ENCODE data around the gene SRSF3. TPM values are rescaled to one million over a fixed set of nuclear protein-coding genes. Genes with fewer than 3 reads are reported as not detected.

SRSF3 gene
- total RNA-seq, 1 experiment from 2014 or later = 954 TPM

DNA sequence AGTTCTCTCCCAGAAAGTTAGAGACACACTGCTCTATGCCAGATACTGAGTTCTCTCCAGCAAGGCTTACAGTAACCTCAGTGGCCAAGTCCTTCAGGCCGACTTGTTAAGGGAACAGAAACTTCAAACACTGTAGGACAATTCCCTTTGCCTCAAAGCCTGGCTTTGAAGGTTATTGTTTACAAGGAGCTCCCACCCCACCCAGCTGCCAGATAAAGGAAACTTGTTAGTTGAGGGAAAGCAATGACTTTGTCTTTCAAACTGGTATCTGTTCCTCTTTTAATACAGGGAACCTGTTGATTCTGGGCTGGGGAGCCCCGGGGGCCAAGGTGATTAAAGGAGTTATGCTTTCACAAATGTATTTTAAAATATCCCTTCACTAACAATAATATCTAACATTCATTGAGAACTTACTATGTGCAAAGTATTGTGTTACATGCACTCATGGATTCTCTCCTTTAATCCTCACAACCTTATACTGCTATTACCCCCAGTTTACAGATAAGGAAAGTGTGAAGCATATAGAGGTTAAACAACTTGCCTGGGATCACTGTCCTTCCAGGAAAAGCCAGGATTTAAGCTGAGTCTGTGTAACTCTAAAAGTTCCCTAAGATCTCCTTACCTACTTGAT is 56.8 kb downstream of the SRSF3 start:
- TF ChIP-seq, protein P1, sequence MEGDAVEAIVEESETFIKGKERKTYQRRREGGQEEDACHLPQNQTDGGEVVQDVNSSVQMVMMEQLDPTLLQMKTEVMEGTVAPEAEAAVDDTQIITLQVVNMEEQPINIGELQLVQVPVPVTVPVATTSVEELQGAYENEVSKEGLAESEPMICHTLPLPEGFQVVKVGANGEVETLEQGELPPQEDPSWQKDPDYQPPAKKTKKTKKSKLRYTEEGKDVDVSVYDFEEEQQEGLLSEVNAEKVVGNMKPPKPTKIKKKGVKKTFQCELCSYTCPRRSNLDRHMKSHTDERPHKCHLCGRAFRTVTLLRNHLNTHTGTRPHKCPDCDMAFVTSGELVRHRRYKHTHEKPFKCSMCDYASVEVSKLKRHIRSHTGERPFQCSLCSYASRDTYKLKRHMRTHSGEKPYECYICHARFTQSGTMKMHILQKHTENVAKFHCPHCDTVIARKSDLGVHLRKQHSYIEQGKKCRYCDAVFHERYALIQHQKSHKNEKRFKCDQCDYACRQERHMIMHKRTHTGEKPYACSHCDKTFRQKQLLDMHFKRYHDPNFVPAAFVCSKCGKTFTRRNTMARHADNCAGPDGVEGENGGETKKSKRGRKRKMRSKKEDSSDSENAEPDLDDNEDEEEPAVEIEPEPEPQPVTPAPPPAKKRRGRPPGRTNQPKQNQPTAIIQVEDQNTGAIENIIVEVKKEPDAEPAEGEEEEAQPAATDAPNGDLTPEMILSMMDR (conservative IDR thresholded peaks at IDR 0.05) = no peak
- H4K91ac ChIP-seq (ENCODE audit: insufficient read length, low read depth, low read length) = no peak overlapping the region
- Mint-ChIP-seq H3K27ac (no peak overlapping the region; a peak in 1 of 7 replicates), H3K4me1 (peaks cover 23 to 24% of the 10 kb centered on the region in 2 experiments), H3K27me3 (ENCODE audit: low read depth) (peaks cover 6% of the 10 kb centered on the region), H3K9me3 (no peaks in the 10 kb centered on the region), H3K36me3 (ENCODE audit: insufficient read depth in 1 of 3, low read depth in 3 of 3) (no peaks in the 10 kb centered on the region), H3K4me3 (no peak overlapping the region)
- H3K27me3 ChIP-seq (ENCODE audit: insufficient read depth, low read length) = no peaks in the 10 kb centered on the region
- H3K4ac ChIP-seq (ENCODE audit: low read depth, low read length) = no peak overlapping the region
- no CpG with 5 or more reads among the region's 2 CpGs for WGBS (ENCODE audit: extremely low coverage, insufficient read length, low lambda C conversion rate)
- H3K18ac ChIP-seq (ENCODE audit: insufficient read length, low read depth, low read length) = no peak overlapping the region
- no peak overlapping the region for H3K27ac ChIP-seq (ENCODE audit: insufficient read length, low read depth, low read length)
- H3K23ac ChIP-seq (ENCODE audit: insufficient read length, low read depth, low read length) = no peak overlapping the region
- no peak overlapping the region for H3K56ac ChIP-seq (ENCODE audit: insufficient read length, low read depth, low read length)
- no peak overlapping the region for H3K9ac ChIP-seq (ENCODE audit: extremely low read depth, insufficient read length, low read length)
- no peak overlapping the region for H3K4me2 ChIP-seq (ENCODE audit: insufficient read depth, insufficient read length, low read length)
- H4K20me1 ChIP-seq (ENCODE audit: control insufficient read depth, insufficient read depth, insufficient read length) = no peaks in the 10 kb centered on the region
- no peak overlapping the region for H2AFZ ChIP-seq (ENCODE audit: low read length)
- no peak overlapping the region for H2BK12ac ChIP-seq (ENCODE audit: insufficient read length, low read depth, low read length)
- DNase-seq = no peak
- H3T11ph ChIP-seq (ENCODE audit: low read length) = no peak overlapping the region
- H3K4me1 ChIP-seq (ENCODE audit: insufficient read depth, low read length) = 0 out of 2 replicates have a peak, but pooled peaks cover 2% of the 10 kb centered on the region
- H3K79me1 ChIP-seq (ENCODE audit: insufficient read depth, low read depth, low read length, poor library complexity, severe bottlenecking) = no peaks in the 10 kb centered on the region
- H2BK15ac ChIP-seq (ENCODE audit: low read depth, low read length) = no peak overlapping the region
- no peak overlapping the region for H2BK120ac ChIP-seq (ENCODE audit: low read depth, low read length, poor library complexity, severe bottlenecking)
- H4K8ac ChIP-seq (replicated peaks; ENCODE audit: insufficient read length, low read depth, low read length) = no peak overlapping the region
- no peak overlapping the region for H3K14ac ChIP-seq (ENCODE audit: insufficient read depth, low read length)
- H3K9me3 ChIP-seq (ENCODE audit: control insufficient read depth, low read depth, low read length) = no peaks in the 10 kb centered on the region
- H3K23me2 ChIP-seq (ENCODE audit: insufficient read length, low read depth, low read length, poor library complexity, severe bottlenecking) = no peaks in the 10 kb centered on the region
- H2BK20ac ChIP-seq (ENCODE audit: low read depth, low read length, poor library complexity, severe bottlenecking) = no peak overlapping the region
- no peak overlapping the region for H2BK5ac ChIP-seq (ENCODE audit: insufficient read length, low read length)
- H3K79me2 ChIP-seq (ENCODE audit: insufficient read depth, low read length) = no peaks in the 10 kb centered on the region
- no peak overlapping the region for H2AK5ac ChIP-seq (ENCODE audit: insufficient read length, low read length)
- no peak overlapping the region for H4K5ac ChIP-seq (ENCODE audit: insufficient read length, low read depth, low read length)
